ENCODE results near the gene DENND2A.
A peak's percentile ranks its signal among the peaks of the same experiment; 100 is the strongest.
"Not testable (repeated sequence)": the region's sequence is repeated elsewhere in the genome, so short reads cannot be mapped to it uniquely, and the experiment has no call there.

DENND2A gene

GRCh38 chr7:140619915-140620510 is 20.6 kb downstream of the DENND2A start:
- H3K27ac ChIP-seq (ENCODE audit: low read depth, low read length); H3K27me3 ChIP-seq (ENCODE audit: control insufficient read depth in 1 of 2, insufficient read depth in 2 of 2, low read length in 2 of 2); H3K4me1 ChIP-seq (ENCODE audit: control insufficient read depth in 1 of 2, insufficient read depth in 2 of 2, low read length in 2 of 2); H3K9ac ChIP-seq (ENCODE audit: low read depth in 1 of 2, low read length in 2 of 2); H3K4me3 ChIP-seq (ENCODE audit: low read depth in 1 of 2, low read length in 2 of 2); H3K9me3 ChIP-seq (ENCODE audit: control insufficient read depth in 1 of 2, low read length in 2 of 2); H3K36me3 ChIP-seq (ENCODE audit: control insufficient read depth in 1 of 2, insufficient read depth in 2 of 2, low read length in 2 of 2): not testable (repeated sequence)

GRCh38 chr7:140619176-140619575 is 21.4 kb downstream of the DENND2A start:
- Histone ChIP-seq H3K9me3 (ENCODE audit: control insufficient read depth in 1 of 2, low read length in 2 of 2) (no peaks in the 10 kb centered on the region), H3K4me1 (ENCODE audit: control insufficient read depth in 1 of 2, insufficient read depth in 2 of 2, low read length in 2 of 2) (no peaks in the 10 kb centered on the region), H3K27ac (ENCODE audit: low read depth, low read length) (no peak overlapping the region), H3K27me3 (ENCODE audit: control insufficient read depth in 1 of 2, insufficient read depth in 2 of 2, low read length in 2 of 2) (no peaks in the 10 kb centered on the region), H3K36me3 (ENCODE audit: control insufficient read depth in 1 of 2, insufficient read depth in 2 of 2, low read length in 2 of 2) (no peaks in the 10 kb centered on the region), H3K9ac (ENCODE audit: low read depth in 1 of 2, low read length in 2 of 2) (no peak overlapping the region), H3K4me3 (ENCODE audit: low read depth in 1 of 2, low read length in 2 of 2) (no peak overlapping the region)

- Histone ChIP-seq H3K4me3 (ENCODE audit: low read depth in 1 of 2, low read length in 2 of 2) (no peak overlapping the region), H3K27ac (ENCODE audit: low read depth, low read length) (peak overlapping the region; percentile 32), H3K4me1 (ENCODE audit: control insufficient read depth in 1 of 2, insufficient read depth in 2 of 2, low read length in 2 of 2) (no peaks in the 10 kb centered on the region), H3K27me3 (ENCODE audit: control insufficient read depth in 1 of 2, insufficient read depth in 2 of 2, low read length in 2 of 2) (no peaks in the 10 kb centered on the region), H3K9ac (ENCODE audit: low read depth in 1 of 2, low read length in 2 of 2) (no peak overlapping the region), H3K36me3 (ENCODE audit: control insufficient read depth in 1 of 2, insufficient read depth in 2 of 2, low read length in 2 of 2) (no peaks in the 10 kb centered on the region), H3K9me3 (ENCODE audit: control insufficient read depth in 1 of 2, low read length in 2 of 2) (no peaks in the 10 kb centered on the region)
These were observed 22.3 kb downstream of the DENND2A start for GRCh38 chr7:140618306-140618705.

DNA sequence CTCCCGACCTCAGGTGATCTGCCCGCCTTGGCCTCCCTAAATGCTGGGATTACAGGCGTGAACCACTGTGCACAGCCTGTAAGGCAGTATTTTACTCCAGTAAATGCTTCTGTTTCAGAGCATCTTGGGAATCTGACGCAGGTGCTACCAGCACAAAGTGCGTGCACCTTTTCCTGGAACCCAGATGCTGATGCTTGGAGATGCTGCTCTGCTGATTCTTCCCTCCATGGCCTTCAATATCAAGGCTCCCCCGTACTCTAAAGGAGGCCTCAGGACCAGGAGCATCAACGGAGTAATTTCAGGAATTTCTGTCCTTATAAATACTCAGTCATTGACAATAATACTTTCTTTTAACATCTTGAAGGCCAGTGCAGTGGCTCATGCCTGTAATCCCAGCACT is 23.5 kb downstream of the DENND2A start:
- Histone ChIP-seq H3K27ac (ENCODE audit: low read depth, low read length) (no peak overlapping the region), H3K36me3 (ENCODE audit: control insufficient read depth in 1 of 2, insufficient read depth in 2 of 2, low read length in 2 of 2) (no peaks in the 10 kb centered on the region), H3K4me1 (ENCODE audit: control insufficient read depth in 1 of 2, insufficient read depth in 2 of 2, low read length in 2 of 2) (no peaks in the 10 kb centered on the region), H3K9me3 (ENCODE audit: control insufficient read depth in 1 of 2, low read length in 2 of 2) (no peaks in the 10 kb centered on the region), H3K4me3 (ENCODE audit: low read depth in 1 of 2, low read length in 2 of 2) (no peak overlapping the region), H3K9ac (ENCODE audit: low read depth in 1 of 2, low read length in 2 of 2) (no peak overlapping the region), H3K27me3 (ENCODE audit: control insufficient read depth in 1 of 2, insufficient read depth in 2 of 2, low read length in 2 of 2) (no peaks in the 10 kb centered on the region)

DNA sequence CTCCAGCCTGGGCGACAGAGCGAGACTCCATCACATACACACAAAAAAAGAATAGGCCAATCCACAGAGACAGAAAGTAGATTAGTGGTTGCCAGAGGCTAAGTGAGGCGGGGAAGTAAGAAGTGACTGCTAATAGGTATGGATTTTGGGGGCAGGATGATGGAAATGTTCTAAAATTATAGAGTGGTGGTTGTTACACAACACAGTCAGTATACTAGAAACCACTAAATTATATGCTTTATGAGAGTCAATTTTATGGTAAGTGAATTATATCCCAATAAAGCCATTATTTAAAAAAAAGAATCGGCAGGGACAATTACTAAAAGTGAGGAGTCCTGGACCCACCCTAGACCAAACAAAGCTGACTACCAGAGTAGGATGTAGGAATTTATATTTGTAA is 24.3 kb downstream of the DENND2A start:
- Histone ChIP-seq H3K27me3 (ENCODE audit: control insufficient read depth in 1 of 2, insufficient read depth in 2 of 2, low read length in 2 of 2) (no peaks in the 10 kb centered on the region), H3K27ac (ENCODE audit: low read depth, low read length) (no peak overlapping the region), H3K4me1 (ENCODE audit: control insufficient read depth in 1 of 2, insufficient read depth in 2 of 2, low read length in 2 of 2) (no peaks in the 10 kb centered on the region), H3K9me3 (ENCODE audit: control insufficient read depth in 1 of 2, low read length in 2 of 2) (no peaks in the 10 kb centered on the region), H3K9ac (ENCODE audit: low read depth in 1 of 2, low read length in 2 of 2) (no peak overlapping the region), H3K36me3 (ENCODE audit: control insufficient read depth in 1 of 2, insufficient read depth in 2 of 2, low read length in 2 of 2) (no peaks in the 10 kb centered on the region), H3K4me3 (ENCODE audit: low read depth in 1 of 2, low read length in 2 of 2) (no peak overlapping the region)

GRCh38 chr7:140611641-140612040 is 29.0 kb downstream of the DENND2A start:
- no peaks in the 10 kb centered on the region for H3K9me3 ChIP-seq (ENCODE audit: control insufficient read depth in 1 of 2, low read length in 2 of 2)
- no peaks in the 10 kb centered on the region for H3K36me3 ChIP-seq (ENCODE audit: control insufficient read depth in 1 of 2, insufficient read depth in 2 of 2, low read length in 2 of 2)
- H3K27ac ChIP-seq (ENCODE audit: low read depth, low read length): no peak overlapping the region
- H3K4me3 ChIP-seq (ENCODE audit: low read depth in 1 of 2, low read length in 2 of 2): no peak overlapping the region
- H3K27me3 ChIP-seq (ENCODE audit: control insufficient read depth in 1 of 2, insufficient read depth in 2 of 2, low read length in 2 of 2): no peaks in the 10 kb centered on the region
- no peak overlapping the region for H3K9ac ChIP-seq (ENCODE audit: low read depth in 1 of 2, low read length in 2 of 2)
- H3K4me1 ChIP-seq (ENCODE audit: control insufficient read depth in 1 of 2, insufficient read depth in 2 of 2, low read length in 2 of 2): peaks cover 6 to 7% of the 10 kb centered on the region in 2 donors

DNA sequence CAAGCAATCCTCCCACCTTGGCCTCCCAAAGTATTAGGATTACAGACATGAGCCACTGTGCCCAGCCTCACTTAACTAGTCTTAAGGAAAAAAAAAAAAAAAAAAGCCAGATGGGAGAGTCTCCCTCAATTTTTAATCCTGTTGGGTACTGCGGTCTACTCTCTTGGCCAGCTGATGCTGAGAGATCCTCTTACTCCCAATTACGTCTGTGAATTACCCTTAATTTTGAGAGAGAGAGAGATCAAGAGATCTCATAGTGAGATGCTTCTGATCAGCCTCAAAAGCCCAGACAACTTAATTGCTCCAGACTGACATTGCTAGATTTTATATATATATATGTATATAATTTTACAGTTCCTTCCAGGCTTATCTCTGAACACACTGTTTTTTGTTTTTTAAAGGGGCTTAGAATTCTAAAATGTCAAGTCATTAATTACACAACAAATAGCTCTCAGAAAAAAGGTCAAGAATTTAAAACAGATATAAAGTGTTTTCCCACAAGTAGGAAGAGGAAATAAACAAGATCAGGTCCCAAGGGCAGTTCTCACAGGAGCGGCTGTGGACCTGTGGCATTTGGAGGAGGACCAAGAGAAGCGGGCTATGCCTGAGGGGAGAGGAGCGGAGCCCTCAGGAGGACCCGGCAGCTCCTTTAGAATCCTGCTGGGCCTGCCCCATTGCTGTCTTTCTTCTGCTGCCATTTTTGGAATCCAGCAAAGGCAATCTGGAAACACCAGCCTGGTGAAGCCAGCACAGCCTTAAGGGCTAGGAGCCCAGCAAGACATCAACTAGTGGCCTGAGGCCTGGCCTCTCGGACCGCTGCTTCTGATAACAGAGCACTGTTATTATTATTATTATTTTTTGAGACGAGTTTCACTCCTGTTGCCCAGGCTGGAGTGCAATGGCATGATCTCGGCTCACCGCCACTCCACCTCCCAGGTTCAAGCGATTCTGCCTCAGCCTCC is 30.1 kb downstream of the DENND2A start:
- H3K36me3 ChIP-seq (ENCODE audit: control insufficient read depth in 1 of 2, insufficient read depth in 2 of 2, low read length in 2 of 2): no peaks in the 10 kb centered on the region
- H3K9ac ChIP-seq (ENCODE audit: low read depth in 1 of 2, low read length in 2 of 2): no peak overlapping the region
- peak overlapping the region; percentile 3 for H3K27ac ChIP-seq (ENCODE audit: low read depth, low read length)
- no peaks in the 10 kb centered on the region for H3K9me3 ChIP-seq (ENCODE audit: control insufficient read depth in 1 of 2, low read length in 2 of 2)
- H3K4me3 ChIP-seq (ENCODE audit: low read depth in 1 of 2, low read length in 2 of 2): no peak overlapping the region
- H3K4me1 ChIP-seq (ENCODE audit: control insufficient read depth in 1 of 2, insufficient read depth in 2 of 2, low read length in 2 of 2): peaks cover 6 to 8% of the 10 kb centered on the region in 2 donors
- H3K27me3 ChIP-seq (ENCODE audit: control insufficient read depth in 1 of 2, insufficient read depth in 2 of 2, low read length in 2 of 2): no peaks in the 10 kb centered on the region

DNA sequence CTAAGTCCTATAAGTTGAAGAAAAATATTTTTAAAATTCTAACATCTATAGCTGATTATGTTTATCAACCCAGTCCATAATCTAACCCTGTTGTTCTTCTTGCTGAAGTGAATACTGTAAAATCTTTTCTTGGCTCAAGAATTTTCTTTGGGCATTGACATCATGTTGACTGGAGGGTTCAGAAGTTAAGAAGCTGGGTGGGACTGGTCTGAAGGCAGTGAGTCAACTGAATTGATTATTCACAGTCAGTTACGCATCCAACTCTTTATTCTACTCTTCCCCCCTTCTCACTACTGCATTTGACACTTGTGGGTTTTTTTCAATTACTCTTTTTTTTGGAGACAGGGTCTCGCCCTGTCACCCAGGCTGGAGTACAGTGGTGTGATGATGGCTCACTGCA is 31.0 kb downstream of the DENND2A start:
- Histone ChIP-seq H3K27ac (ENCODE audit: low read depth, low read length) (no peak overlapping the region), H3K9ac (ENCODE audit: low read depth in 1 of 2, low read length in 2 of 2) (no peak overlapping the region), H3K9me3 (ENCODE audit: control insufficient read depth in 1 of 2, low read length in 2 of 2) (no peaks in the 10 kb centered on the region), H3K36me3 (ENCODE audit: control insufficient read depth in 1 of 2, insufficient read depth in 2 of 2, low read length in 2 of 2) (no peaks in the 10 kb centered on the region), H3K4me3 (ENCODE audit: low read depth in 1 of 2, low read length in 2 of 2) (no peak overlapping the region), H3K27me3 (ENCODE audit: control insufficient read depth in 1 of 2, insufficient read depth in 2 of 2, low read length in 2 of 2) (no peaks in the 10 kb centered on the region), H3K4me1 (ENCODE audit: control insufficient read depth in 1 of 2, insufficient read depth in 2 of 2, low read length in 2 of 2) (peaks cover 6 to 9% of the 10 kb centered on the region in 2 donors)

- Histone ChIP-seq H3K9me3 (ENCODE audit: control insufficient read depth in 1 of 2, low read length in 2 of 2) (no peaks in the 10 kb centered on the region), H3K27me3 (ENCODE audit: control insufficient read depth in 1 of 2, insufficient read depth in 2 of 2, low read length in 2 of 2) (no peaks in the 10 kb centered on the region), H3K4me3 (ENCODE audit: low read depth in 1 of 2, low read length in 2 of 2) (no peak overlapping the region), H3K27ac (ENCODE audit: low read depth, low read length) (peak overlapping the region; percentile 1), H3K36me3 (ENCODE audit: control insufficient read depth in 1 of 2, insufficient read depth in 2 of 2, low read length in 2 of 2) (no peaks in the 10 kb centered on the region), H3K9ac (ENCODE audit: low read depth in 1 of 2, low read length in 2 of 2) (no peak overlapping the region), H3K4me1 (ENCODE audit: control insufficient read depth in 1 of 2, insufficient read depth in 2 of 2, low read length in 2 of 2) (peaks cover 6 to 12% of the 10 kb centered on the region in 2 donors)
These were observed 33.1 kb downstream of the DENND2A start for GRCh38 chr7:140607441-140607989.

GRCh38 chr7:140605337-140605736 is 35.3 kb downstream of the DENND2A start:
- H3K27ac ChIP-seq (ENCODE audit: low read depth, low read length): no peak overlapping the region

More at GRCh38 chr7:140605337-140605736, 35.3 kb downstream of the DENND2A start:
- Histone ChIP-seq H3K4me3 (ENCODE audit: low read depth in 1 of 2, low read length in 2 of 2) (no peak overlapping the region), H3K9ac (ENCODE audit: low read depth in 1 of 2, low read length in 2 of 2) (no peak overlapping the region), H3K4me1 (ENCODE audit: control insufficient read depth in 1 of 2, insufficient read depth in 2 of 2, low read length in 2 of 2) (peaks cover 6 to 12% of the 10 kb centered on the region in 2 donors), H3K27me3 (ENCODE audit: control insufficient read depth in 1 of 2, insufficient read depth in 2 of 2, low read length in 2 of 2) (no peaks in the 10 kb centered on the region), H3K9me3 (ENCODE audit: control insufficient read depth in 1 of 2, low read length in 2 of 2) (no peaks in the 10 kb centered on the region), H3K36me3 (ENCODE audit: control insufficient read depth in 1 of 2, insufficient read depth in 2 of 2, low read length in 2 of 2) (no peaks in the 10 kb centered on the region)

Data from duodenal mucosa (tissue), 2 donors.